ENCODE results near the gene COL4A2.

DNA sequence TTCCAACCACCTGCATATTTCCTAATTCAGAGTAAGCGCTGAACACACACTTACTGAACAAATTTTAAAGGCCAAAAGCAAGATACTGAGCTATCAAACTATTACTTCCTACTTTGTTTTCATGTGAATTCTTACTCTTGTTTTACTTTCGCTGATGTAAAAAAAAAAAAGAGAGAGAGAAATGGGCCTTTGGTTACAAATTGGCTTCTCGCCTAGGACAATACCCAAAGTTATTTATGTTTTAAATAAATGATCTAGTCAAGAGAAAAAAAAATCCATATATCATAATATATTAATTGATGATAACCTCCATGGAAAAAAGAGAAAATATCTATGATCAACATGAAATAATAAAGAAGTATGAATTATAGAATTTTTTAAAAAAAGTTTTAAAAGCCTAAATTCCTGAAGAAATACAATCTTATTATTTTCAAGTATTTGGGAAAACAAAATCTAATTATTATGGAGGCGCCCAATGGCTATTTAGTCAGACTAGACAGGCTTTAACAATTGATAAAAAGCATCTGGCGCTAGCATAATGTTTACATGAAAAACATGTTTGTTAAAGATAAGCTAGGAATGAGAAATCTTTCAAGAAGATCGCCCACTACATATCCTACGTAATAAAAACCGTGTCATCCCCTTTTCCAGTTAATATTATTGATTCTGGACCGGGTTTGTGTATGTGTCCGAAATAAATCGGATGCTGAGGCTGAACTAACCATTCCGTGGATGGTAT lies 9.1 kb upstream of the COL4A2 start:
- TF ChIP-seq TARDBP (IDR thresholded peaks at IDR 0.05) (no peak), SP1 (IDR thresholded peaks at IDR 0.05) (no peak), ELF4 (IDR thresholded peaks at IDR 0.05) (no peak), LEF1 (IDR thresholded peaks at IDR 0.05; ENCODE audit: borderline replicate concordance) (no peak), BHLHE40 (IDR thresholded peaks at IDR 0.05; ENCODE audit: borderline replicate concordance) (no peak)
